Hepatocyte (in vitro differentiated cells): Measurements from ENCODE around the gene NCF4. TPM values are rescaled to one million over a fixed set of nuclear protein-coding genes. Genes with fewer than 3 reads are reported as not detected.

Experiments used
- DNase-seq: peaks from one replicate; pipeline ENCODE4 v3.0.0-alpha.2; 2016; ENCODE audit warnings: low spot score
- H2AFZ ChIP-seq: fragments of 200-600 bp; sonication (generic); 2 replicates; pipeline ENCODE4 v1.6.0; 2016; ENCODE audit warnings: antibody characterized with exemption, mild to moderate bottlenecking
- H3K27ac ChIP-seq: fragments of 200-600 bp; sonication (generic); 2 replicates; pipeline ENCODE4 v1.5.1; 2016; ENCODE audit warnings: mild to moderate bottlenecking
- H3K27me3 ChIP-seq: fragments of 200-600 bp; sonication (generic); 2 replicates; pipeline ENCODE4 v1.6.1; 2016
- H3K36me3 ChIP-seq: fragments of 200-600 bp; sonication (generic); replicated peaks from 2 replicates; pipeline ENCODE4 v1.5.1; 2016; ENCODE audit warnings: low read depth; ENCODE audit not compliant: insufficient read depth
- H3K4me1 ChIP-seq: fragments of 200-600 bp; sonication (generic); 2 replicates; pipeline ENCODE4 v1.5.1; 2016; ENCODE audit warnings: mild to moderate bottlenecking, moderate library complexity; ENCODE audit not compliant: insufficient read depth
- H3K4me2 ChIP-seq: fragments of 200-600 bp; sonication (generic); 2 replicates; pipeline ENCODE4 v1.6.0; 2016
- H3K4me3 ChIP-seq: fragments of 200-600 bp; sonication (generic); 2 replicates; pipeline ENCODE4 v1.5.1; 2016; ENCODE audit warnings: mild to moderate bottlenecking
- H3K79me2 ChIP-seq: fragments of 200-600 bp; sonication (generic); 2 replicates; pipeline ENCODE4 v1.6.0; 2017; ENCODE audit warnings: mild to moderate bottlenecking
- H3K9me2 ChIP-seq: fragments of 200-600 bp; sonication (generic); replicated peaks from 2 replicates; pipeline ENCODE4 v1.6.0; 2017; ENCODE audit warnings: mild to moderate bottlenecking; ENCODE audit not compliant: insufficient read depth
- H3K9me3 ChIP-seq: fragments of 200-600 bp; sonication (generic); 2 replicates; pipeline ENCODE4 v1.5.1; 2016; ENCODE audit warnings: low read depth, mild to moderate bottlenecking
- H4K20me1 ChIP-seq: fragments of 200-600 bp; sonication (generic); 2 replicates; pipeline ENCODE4 v1.6.0; 2016; ENCODE audit warnings: mild to moderate bottlenecking; ENCODE audit not compliant: insufficient read depth, poor library complexity, severe bottlenecking
- CTCF ChIP-seq: fragments of 200-600 bp; sonication (generic); IDR thresholded peaks from 2 replicates; pipeline ENCODE4 v1.5.1; 2016; ENCODE audit warnings: antibody characterized with exemption, mild to moderate bottlenecking; ENCODE audit not compliant: poor library complexity
- EZH2 ChIP-seq: fragments of 200-600 bp; sonication (generic); IDR thresholded peaks from 2 replicates; pipeline ENCODE4 v1.6.1; 2016; ENCODE audit warnings: antibody characterized with exemption, mild to moderate bottlenecking, borderline replicate concordance
- EZH2phosphoT487 ChIP-seq: fragments of 200-600 bp; sonication (generic); IDR thresholded peaks from one replicate; pipeline ENCODE4 v1.6.1; 2018; ENCODE audit warnings: antibody characterized with exemption, mild to moderate bottlenecking, low read depth, moderate library complexity; ENCODE audit not compliant: unreplicated experiment, severe bottlenecking
- WGBS: methylation state at CpG from one replicate; pipeline ENCODE4 v1.1.6; 2016; ENCODE audit warnings: low lambda C conversion rate; ENCODE audit errors: missing lambda C conversion rate; 5-methylcytosine and 5-hydroxymethylcytosine counted together
- polyA plus RNA-seq: library from polyadenylated mRNA; unstranded; fragments of >200 nt; fragmentation: Nextera tagmentation; extraction: Ambion mirVana; gene quantifications from 2 replicates; pipeline ENCODE4 v1.2.1, GENCODE V29; 2016
- total RNA-seq: library from RNA; depleted of rRNA; stranded (reverse); fragments of >200 nt; gene quantifications from 2 replicates; pipeline ENCODE4 v1.2.3, GENCODE V29; 2014

Gene NCF4
- 0.37 and 1.5 TPM in 2 replicates for total RNA-seq
- polyA plus RNA-seq = 0.41 and 0.54 TPM in 2 replicates

GRCh38 chr22:36860821-36861659 lies at the start of gene NCF4:
TSS of gene NCF4 (plus strand) at chr22:36861006. CDS start at chr22:36861172, 166 bp downstream.
- H3K27me3 ChIP-seq = peaks cover 21% of the 10 kb centered on the region
- 86% methylated on average over 17 of the region's 17 CpGs for WGBS
- H4K20me1 ChIP-seq = no peaks in the 10 kb centered on the region
- no peak within 1 kb of the TSS for H2AFZ ChIP-seq
- no peak within 1 kb of the TSS for H3K4me3 ChIP-seq
- DNase-seq = no peak
- no peaks in the 10 kb centered on the region for H3K79me2 ChIP-seq
- TF ChIP-seq EZH2phosphoT487 = no peak
- H3K36me3 ChIP-seq = no peaks in the 10 kb centered on the region
- no peaks in the 10 kb centered on the region for H3K9me2 ChIP-seq
- H3K27ac ChIP-seq = no peak within 1 kb of the TSS
- H3K4me1 ChIP-seq = peaks cover 1% of the 10 kb centered on the region
- no peak within 1 kb of the TSS for H3K4me2 ChIP-seq
- no peaks in the 10 kb centered on the region for H3K9me3 ChIP-seq

DNA sequence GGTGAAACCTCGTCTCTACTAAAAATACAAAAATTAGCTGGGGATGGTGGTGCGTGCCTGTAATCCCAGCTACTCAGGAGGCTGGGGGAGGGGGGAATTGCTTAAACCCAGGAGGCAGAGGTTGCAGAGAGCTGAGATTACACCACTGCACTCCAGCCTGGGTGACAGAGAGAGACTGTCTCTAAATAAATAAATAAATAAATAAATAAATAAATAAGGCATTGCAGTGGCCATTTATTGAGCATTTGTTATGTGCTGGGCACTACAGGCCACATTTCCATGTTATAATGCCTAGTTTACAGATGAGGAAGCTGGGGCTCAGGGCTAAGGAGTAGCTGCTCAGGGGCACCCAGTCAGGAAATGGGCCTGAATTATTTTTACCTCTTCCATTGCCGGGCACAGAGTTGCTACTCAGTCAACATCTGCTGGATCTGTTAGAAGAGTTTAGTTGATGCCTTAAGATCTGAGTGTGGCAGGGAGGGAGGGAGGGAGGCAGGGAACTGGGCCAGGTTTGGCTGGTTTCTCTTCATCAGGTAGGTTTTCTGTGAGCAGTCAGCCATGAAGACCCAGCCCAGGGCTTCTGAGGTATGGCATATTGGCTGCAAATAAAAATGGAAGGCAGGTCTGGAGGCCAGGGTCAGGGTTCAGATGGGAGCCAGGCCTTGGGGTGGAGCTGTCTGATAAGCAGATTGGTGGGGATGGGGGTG lies 49.6 kb upstream of the NCF4 start:
- DNase-seq = no peak
- peaks cover 37% of the 10 kb centered on the region for H3K27me3 ChIP-seq
- no peak overlapping the region for H3K27ac ChIP-seq
- H3K4me2 ChIP-seq = no peak overlapping the region
- H3K79me2 ChIP-seq = no peaks in the 10 kb centered on the region
- no peak overlapping the region for H3K4me3 ChIP-seq
- H2AFZ ChIP-seq = no peak overlapping the region
- WGBS = 94% methylated on average over 3 of the region's 3 CpGs
- no peaks in the 10 kb centered on the region for H3K9me2 ChIP-seq
- H3K36me3 ChIP-seq = no peaks in the 10 kb centered on the region
- TF ChIP-seq CTCF (no peak), EZH2 (no peak), EZH2phosphoT487 (no peak)
- H4K20me1 ChIP-seq = no peaks in the 10 kb centered on the region
- no peaks in the 10 kb centered on the region for H3K9me3 ChIP-seq
- H3K4me1 ChIP-seq = no peaks in the 10 kb centered on the region

GRCh38 chr22:36814801-36815200 lies 46.0 kb upstream of the NCF4 start:
- H3K79me2 ChIP-seq = no peaks in the 10 kb centered on the region
- no peak for TF ChIP-seq EZH2
- no peak for TF ChIP-seq EZH2phosphoT487
- no peak for TF ChIP-seq CTCF
- H3K9me2 ChIP-seq = no peaks in the 10 kb centered on the region
- H3K4me3 ChIP-seq = no peak overlapping the region
- WGBS = 74% methylated on average over 10 of the region's 10 CpGs
- H3K4me2 ChIP-seq = no peak overlapping the region
- no peak for DNase-seq
- H3K9me3 ChIP-seq = no peaks in the 10 kb centered on the region
- peaks cover 5% of the 10 kb centered on the region for H3K4me1 ChIP-seq
- no peaks in the 10 kb centered on the region for H4K20me1 ChIP-seq
- H3K27me3 ChIP-seq = peaks cover 72% of the 10 kb centered on the region
- H2AFZ ChIP-seq = no peak overlapping the region
- H3K27ac ChIP-seq = no peak overlapping the region
- H3K36me3 ChIP-seq = no peaks in the 10 kb centered on the region
